Measurements from ENCODE around the gene PLPP3.

PLPP3 gene

GRCh38 chr1:56541408-56541807 is 38.0 kb downstream of the PLPP3 start:
- no peak for TF ChIP-seq SIN3A (IDR thresholded peaks at IDR 0.05; ENCODE audit: borderline replicate concordance, insufficient read depth, low read length)
- no peak for TF ChIP-seq POLR2AphosphoS5 (IDR thresholded peaks at IDR 0.05; ENCODE audit: low read depth, low read length)
- TF ChIP-seq REST (IDR thresholded peaks at IDR 0.05; ENCODE audit: insufficient read depth in 1 of 2, low read depth in 2 of 2, low read length in 2 of 2), result no peak

GRCh38 chr1:56540467-56540866 is 38.9 kb downstream of the PLPP3 start:
- TF ChIP-seq SIN3A (IDR thresholded peaks at IDR 0.05; ENCODE audit: borderline replicate concordance, insufficient read depth, low read length), result no peak
- no peak for TF ChIP-seq FOXP2 (optimal IDR thresholded peaks at IDR 0.05; ENCODE audit: borderline replicate concordance, extremely low read depth, extremely low read length, insufficient read depth)
- TF ChIP-seq TAF1 (IDR thresholded peaks at IDR 0.05; ENCODE audit: borderline replicate concordance, insufficient read depth, low read length), result no peak
- TF ChIP-seq POLR2AphosphoS5 (IDR thresholded peaks at IDR 0.05; ENCODE audit: low read depth, low read length), result no peak
- no peak for TF ChIP-seq REST (IDR thresholded peaks at IDR 0.05; ENCODE audit: insufficient read depth in 1 of 2, low read depth in 2 of 2, low read length in 2 of 2)

GRCh38 chr1:56539520-56539931 is 39.8 kb downstream of the PLPP3 start:
- no peak for TF ChIP-seq TAF1 (IDR thresholded peaks at IDR 0.05; ENCODE audit: borderline replicate concordance, insufficient read depth, low read length)
- TF ChIP-seq REST (IDR thresholded peaks at IDR 0.05; ENCODE audit: insufficient read depth in 1 of 2, low read depth in 2 of 2, low read length in 2 of 2), result no peak
- no peak for TF ChIP-seq FOXP2 (optimal IDR thresholded peaks at IDR 0.05; ENCODE audit: borderline replicate concordance, extremely low read depth, extremely low read length, insufficient read depth)
- no peak for TF ChIP-seq POLR2AphosphoS5 (IDR thresholded peaks at IDR 0.05; ENCODE audit: low read depth, low read length)
- no peak for TF ChIP-seq SIN3A (IDR thresholded peaks at IDR 0.05; ENCODE audit: borderline replicate concordance, insufficient read depth, low read length)

- no peak for TF ChIP-seq POLR2AphosphoS5 (IDR thresholded peaks at IDR 0.05; ENCODE audit: low read depth, low read length)
- TF ChIP-seq FOXP2 (optimal IDR thresholded peaks at IDR 0.05; ENCODE audit: borderline replicate concordance, extremely low read depth, extremely low read length, insufficient read depth), result no peak
- TF ChIP-seq REST (IDR thresholded peaks at IDR 0.05; ENCODE audit: insufficient read depth in 1 of 2, low read depth in 2 of 2, low read length in 2 of 2), result no peak
- TF ChIP-seq SIN3A (IDR thresholded peaks at IDR 0.05; ENCODE audit: borderline replicate concordance, insufficient read depth, low read length), result no peak
- no peak for TF ChIP-seq TAF1 (IDR thresholded peaks at IDR 0.05; ENCODE audit: borderline replicate concordance, insufficient read depth, low read length)
Measured at GRCh38 chr1:56538532-56538931, 40.8 kb downstream of the PLPP3 start.

GRCh38 chr1:56537660-56538059 is 41.7 kb downstream of the PLPP3 start:
- TF ChIP-seq FOXP2 (optimal IDR thresholded peaks at IDR 0.05; ENCODE audit: borderline replicate concordance, extremely low read depth, extremely low read length, insufficient read depth) (no peak), TAF1 (IDR thresholded peaks at IDR 0.05; ENCODE audit: borderline replicate concordance, insufficient read depth, low read length) (no peak), POLR2AphosphoS5 (IDR thresholded peaks at IDR 0.05; ENCODE audit: low read depth, low read length) (no peak; the same call in 1 of the 2 replicates), REST (IDR thresholded peaks at IDR 0.05; ENCODE audit: insufficient read depth in 1 of 2, low read depth in 2 of 2, low read length in 2 of 2) (no peak), SIN3A (IDR thresholded peaks at IDR 0.05; ENCODE audit: borderline replicate concordance, insufficient read depth, low read length) (no peak)

All from PFSK-1 (cell line).